Upper lobe of right lung (tissue), 1 donor: ENCODE measurements around the gene PARD3B. TPM values are rescaled to one million over a fixed set of nuclear protein-coding genes. Genes with fewer than 3 reads are reported as not detected.

ENCODE experiments used
- ATAC-seq: fragments of 200-7000 bp; cut with Tn5 transposase; one replicate; pipeline ENCODE4 v1.9.1; 2020; ENCODE audit warnings: mild to moderate bottlenecking, moderate library complexity
- DNase-seq: peaks from one replicate; pipeline ENCODE4 v3.0.0-alpha.2; 2020
- H3K27ac ChIP-seq: fragments of 200-600 bp; one replicate; pipeline ENCODE4 v1.8.0; 2022
- H3K27me3 ChIP-seq: fragments of 200-600 bp; one replicate; pipeline ENCODE4 v1.8.0; 2022; ENCODE audit warnings: mild to moderate bottlenecking
- H3K36me3 ChIP-seq: fragments of 200-600 bp; one replicate; pipeline ENCODE4 v1.8.0; 2022
- H3K4me1 ChIP-seq: fragments of 200-600 bp; one replicate; pipeline ENCODE4 v1.8.0; 2022
- H3K4me3 ChIP-seq: fragments of 200-600 bp; one replicate; pipeline ENCODE4 v1.8.0; 2022; ENCODE audit warnings: mild to moderate bottlenecking
- H3K9me3 ChIP-seq: fragments of 200-600 bp; one replicate; pipeline ENCODE4 v1.8.0; 2022
- CTCF ChIP-seq: fragments of 200-600 bp; IDR thresholded peaks from one replicate; pipeline ENCODE4 v1.8.0; 2022; ENCODE audit warnings: antibody characterized with exemption
- intact Hi-C: fragments of 100-400 bp; cut with DNase I; formaldehyde crosslinking; loops from one replicate; pipeline ENCODE4 v1.11.0; 2022
- total RNA-seq: library from RNA; stranded (reverse); fragmentation: NEBNext Ultra II Directional; extraction: Animal tissue kit (Norgen Biotek cat#: 25700); gene quantifications from one replicate; pipeline ENCODE4 v1.2.1, GENCODE V29; 2021
- donor health status: DM: no; HTN: yes; CAD: no; lungs with severe emphysema.

The PARD3B gene
- total RNA-seq, 1 donor from 2014 or later = 32.5 TPM

GRCh38 chr2:205405194-205405593 lies 859.9 kb downstream of the PARD3B start:
- no peaks in the 10 kb centered on the region for H3K36me3 ChIP-seq
- intact Hi-C loops = no loop called here
- no peak overlapping the region for H3K4me3 ChIP-seq
- H3K27ac ChIP-seq = no peak overlapping the region
- no peaks in the 10 kb centered on the region for H3K9me3 ChIP-seq
- ATAC-seq (no peak), DNase-seq (no peak)
- no peaks in the 10 kb centered on the region for H3K27me3 ChIP-seq
- peaks cover 10% of the 10 kb centered on the region for H3K4me1 ChIP-seq
- no peak for TF ChIP-seq CTCF

- no peak for TF ChIP-seq CTCF
- H3K27me3 ChIP-seq = no peaks in the 10 kb centered on the region
- DNase-seq = no peak
- no peak overlapping the region for H3K27ac ChIP-seq
- no peak for ATAC-seq
- H3K9me3 ChIP-seq = no peaks in the 10 kb centered on the region
- no peak overlapping the region for H3K4me3 ChIP-seq
- peaks cover 10% of the 10 kb centered on the region for H3K4me1 ChIP-seq
- no peaks in the 10 kb centered on the region for H3K36me3 ChIP-seq
- intact Hi-C loops = no loop called here
Observed at GRCh38 chr2:205405752-205406151, 860.5 kb downstream of the PARD3B start.

- Histone ChIP-seq H3K4me1 (peaks cover 10% of the 10 kb centered on the region), H3K9me3 (no peaks in the 10 kb centered on the region)
- ATAC-seq = no peak
Observed at GRCh38 chr2:205407984-205408383, 862.7 kb downstream of the PARD3B start.

GRCh38 chr2:205408696-205409095 lies 863.4 kb downstream of the PARD3B start:
- Histone ChIP-seq H3K4me3 (no peak overlapping the region), H3K27me3 (no peaks in the 10 kb centered on the region), H3K4me1 (peaks cover 10% of the 10 kb centered on the region), H3K36me3 (no peaks in the 10 kb centered on the region), H3K27ac (no peak overlapping the region), H3K9me3 (no peaks in the 10 kb centered on the region)
- no peak for ATAC-seq
- DNase-seq = no peak
- TF ChIP-seq CTCF = no peak
- intact Hi-C loops = no loop called here

More at GRCh38 chr2:205407984-205408383, 862.7 kb downstream of the PARD3B start:
- no peaks in the 10 kb centered on the region for H3K27me3 ChIP-seq
- H3K27ac ChIP-seq = no peak overlapping the region
- intact Hi-C loops = no loop called here
- no peak overlapping the region for H3K4me3 ChIP-seq
- H3K36me3 ChIP-seq = no peaks in the 10 kb centered on the region
- TF ChIP-seq CTCF = no peak
- DNase-seq = no peak

GRCh38 chr2:205409411-205409810 lies 864.1 kb downstream of the PARD3B start:
- no peak overlapping the region for H3K4me3 ChIP-seq
- ATAC-seq (no peak), DNase-seq (no peak)
- no peaks in the 10 kb centered on the region for H3K36me3 ChIP-seq
- intact Hi-C loops = no loop called here
- H3K4me1 ChIP-seq = peaks cover 10% of the 10 kb centered on the region
- no peaks in the 10 kb centered on the region for H3K27me3 ChIP-seq
- H3K27ac ChIP-seq = no peak overlapping the region
- H3K9me3 ChIP-seq = no peaks in the 10 kb centered on the region
- no peak for TF ChIP-seq CTCF

- Histone ChIP-seq H3K27ac (no peak overlapping the region), H3K36me3 (no peaks in the 10 kb centered on the region), H3K9me3 (no peaks in the 10 kb centered on the region), H3K4me3 (no peak overlapping the region), H3K4me1 (peaks cover 10% of the 10 kb centered on the region), H3K27me3 (no peaks in the 10 kb centered on the region)
- TF ChIP-seq CTCF = no peak
- intact Hi-C loops = no loop called here
- DNase-seq = no peak
- ATAC-seq = no peak
Observed at GRCh38 chr2:205411558-205411957, 866.3 kb downstream of the PARD3B start.
